Kidney (tissue), 14 donors: ENCODE measurements around the gene NOL4L. TPM values are rescaled to one million over a fixed set of nuclear protein-coding genes. Genes with fewer than 3 reads are reported as not detected.
A peak's percentile ranks its signal among the peaks of the same experiment; 100 is the strongest.

ENCODE experiments used
- DNase-seq, 5 donors: peaks; one replicate each; pipeline ENCODE4 v3.0.0-alpha.2; 2013 to 2020
- FAIRE-seq: peaks from 2 replicates; lab custom pipeline; 2012; peaks lifted over from hg19 to GRCh38; lab: Jason Lieb, UNC
- H3K27ac ChIP-seq, 2 donors: one replicate each; pipeline ENCODE4 v1.7.0; 2013; ENCODE audit warnings: low read depth in 2 of 2, low read length in 2 of 2, inconsistent platforms in 1 of 2
- H3K27me3 ChIP-seq: one replicate; pipeline ENCODE4 v1.7.1; 2013; ENCODE audit warnings: low read length, inconsistent platforms; ENCODE audit not compliant: control insufficient read depth, insufficient read depth
- H3K36me3 ChIP-seq, 3 donors: one replicate each; pipeline versions ENCODE4 v1.7.0 to v1.7.1; 2013; ENCODE audit warnings: low read length in 3 of 3, control low read depth in 1 of 3, inconsistent platforms in 1 of 3; ENCODE audit not compliant: insufficient read depth in 3 of 3, control insufficient read depth in 2 of 3
- H3K4me1 ChIP-seq, 3 donors: one replicate each; pipeline versions ENCODE4 v1.7.0 to v1.7.1; 2013; ENCODE audit warnings: low read length in 3 of 3, inconsistent platforms in 1 of 3, low read depth in 1 of 3; ENCODE audit not compliant: control insufficient read depth in 2 of 3, insufficient read depth in 2 of 3
- H3K4me3 ChIP-seq, 3 donors: one replicate each; pipeline versions ENCODE4 v1.7.0 to v1.8.1; 2013; ENCODE audit warnings: low read length in 3 of 3, control low read depth in 1 of 3, inconsistent platforms in 1 of 3
- H3K9ac ChIP-seq, 3 donors: one replicate each; pipeline versions ENCODE4 v1.7.0 to v1.7.1; 2013; ENCODE audit warnings: low read length in 3 of 3, control low read depth in 1 of 3, inconsistent platforms in 1 of 3
- H3K9me3 ChIP-seq, 3 donors: one replicate each; pipeline versions ENCODE4 v1.7.0 to v1.7.1; 2013; ENCODE audit warnings: low read length in 3 of 3, control low read depth in 1 of 3, inconsistent platforms in 1 of 3; ENCODE audit not compliant: control insufficient read depth in 2 of 3, insufficient read depth in 1 of 3
- CTCF ChIP-seq: IDR thresholded peaks from 3 replicates; pipeline ENCODE4 v1.5.1; 2012; ENCODE audit warnings: mild to moderate bottlenecking, moderate library complexity, borderline replicate concordance; ENCODE audit not compliant: insufficient read depth; ENCODE audit errors: extremely low read depth
- intact Hi-C: fragments of 100-400 bp; cut with DNase I; formaldehyde crosslinking; loops from one replicate; pipeline ENCODE4 v1.11.1; 2022
- polyA plus RNA-seq: library from polyadenylated mRNA; stranded (reverse); fragments of 350-450 nt; fragmentation: Illumina TruSeq; extraction: RNeasy Lipid Tissue Mini Kit (QIAGEN cat#74804); gene quantifications from one replicate; pipeline ENCODE4 v1.2.3, GENCODE V29; 2014; ENCODE audit warnings: low read depth, low replicate concordance; ENCODE audit not compliant: insufficient read depth
- total RNA-seq: library from RNA; stranded (reverse); fragmentation: NEBNext Ultra II Directional; extraction: Animal tissue kit (Norgen Biotek cat#: 25700); gene quantifications from one replicate; pipeline ENCODE4 v1.2.1, GENCODE V29; 2021
- donor health status: control.
- donor health status: control.
- donor health status: control.
- donor health status: control.
- donor health status: control.
- donor health status: DM: yes; HTN: yes; CAD: no.
- donor health status: Normal renal cell carcinoma (clear cell type).

The NOL4L gene
- total and polyA plus RNA-seq, 2 donors from 2014 or later: 14.1 to 19.4 TPM

- intact Hi-C loops: no loop called here
- H3K9me3 ChIP-seq: no peaks in the 10 kb centered on the region
- no peak overlapping the region for H3K27ac ChIP-seq
- no peak overlapping the region for H3K4me3 ChIP-seq
- TF ChIP-seq CTCF: no peak
- H3K4me1 ChIP-seq: no peaks in the 10 kb centered on the region
- H3K9ac ChIP-seq: no peak overlapping the region
- no peaks in the 10 kb centered on the region for H3K36me3 ChIP-seq
- H3K27me3 ChIP-seq: no peaks in the 10 kb centered on the region
- FAIRE-seq (no peak), DNase-seq (no peak)
These were observed 38.0 kb downstream of the NOL4L start for GRCh38 chr20:32546918-32547752.

- H3K4me3 ChIP-seq: no peak overlapping the region
- DNase-seq: peak in 2 of 5 donors; percentile 21 to 48
- no peaks in the 10 kb centered on the region for H3K4me1 ChIP-seq
- no peak overlapping the region for H3K27ac ChIP-seq
- no peak for FAIRE-seq
- intact Hi-C loops: no loop called here
- H3K9ac ChIP-seq: no peak overlapping the region
- H3K9me3 ChIP-seq: no peaks in the 10 kb centered on the region
- no peaks in the 10 kb centered on the region for H3K36me3 ChIP-seq
- TF ChIP-seq CTCF: no peak
- H3K27me3 ChIP-seq: no peaks in the 10 kb centered on the region
These were observed 40.0 kb downstream of the NOL4L start for GRCh38 chr20:32544893-32545840.

GRCh38 chr20:32544260-32544722 lies 40.8 kb downstream of the NOL4L start:
- H3K27ac ChIP-seq: no peak overlapping the region
- no peak overlapping the region for H3K4me3 ChIP-seq
- no peaks in the 10 kb centered on the region for H3K4me1 ChIP-seq
- peak in 1 of 5 donors; percentile 29 for DNase-seq
- no peaks in the 10 kb centered on the region for H3K27me3 ChIP-seq
- no peak overlapping the region for H3K9ac ChIP-seq
- no peaks in the 10 kb centered on the region for H3K36me3 ChIP-seq
- intact Hi-C loops: no loop called here
- no peaks in the 10 kb centered on the region for H3K9me3 ChIP-seq
- no peak for TF ChIP-seq CTCF
- no peak for FAIRE-seq
